H9 (cell line): ENCODE data around the gene AKAP12. TPM values are rescaled to one million over a fixed set of nuclear protein-coding genes. Genes with fewer than 3 reads are reported as not detected.

Experiments
- DNase-seq: peaks from one replicate; pipeline ENCODE4 v3.0.0-alpha.2; 2017
- H2AFZ ChIP-seq: one replicate; pipeline ENCODE4 v1.6.1; 2013; ENCODE audit warnings: mild to moderate bottlenecking, low read length, control low read depth, moderate library complexity
- H2AK5ac ChIP-seq: 2 replicates; pipeline ENCODE4 v1.6.1; 2013; ENCODE audit warnings: low read length, control low read depth, mixed read lengths; ENCODE audit not compliant: insufficient read length
- H2BK120ac ChIP-seq: one replicate; pipeline ENCODE4 v1.6.1; 2013; ENCODE audit warnings: low read depth, mild to moderate bottlenecking, low read length, control low read depth, inconsistent platforms; ENCODE audit not compliant: poor library complexity, severe bottlenecking
- H2BK12ac ChIP-seq: 2 replicates; pipeline ENCODE4 v1.6.1; 2013; ENCODE audit warnings: low read length, control low read depth, mixed read lengths, low read depth; ENCODE audit not compliant: insufficient read length
- H2BK15ac ChIP-seq: 2 replicates; pipeline ENCODE4 v1.6.1; 2013; ENCODE audit warnings: low read depth, low read length, control low read depth
- H2BK20ac ChIP-seq: one replicate; pipeline ENCODE4 v1.6.1; 2013; ENCODE audit warnings: low read depth, mild to moderate bottlenecking, low read length, control low read depth, inconsistent platforms; ENCODE audit not compliant: poor library complexity, severe bottlenecking
- H2BK5ac ChIP-seq: 2 replicates; pipeline ENCODE4 v1.6.1; 2013; ENCODE audit warnings: low read length, control low read depth, mixed read lengths; ENCODE audit not compliant: insufficient read length
- H3K14ac ChIP-seq: 2 replicates; pipeline ENCODE4 v1.6.1; 2013; ENCODE audit warnings: low read length, control low read depth; ENCODE audit not compliant: insufficient read depth
- H3K18ac ChIP-seq: 2 replicates; pipeline ENCODE4 v1.6.1; 2013; ENCODE audit warnings: low read depth, mild to moderate bottlenecking, mixed read lengths, low read length, control low read depth; ENCODE audit not compliant: insufficient read length
- H3K23ac ChIP-seq: 2 replicates; pipeline ENCODE4 v1.6.1; 2013; ENCODE audit warnings: low read length, control low read depth, mixed read lengths, low read depth; ENCODE audit not compliant: insufficient read length
- H3K23me2 ChIP-seq: 2 replicates; pipeline ENCODE4 v1.6.1; 2013; ENCODE audit warnings: low read depth, mild to moderate bottlenecking, mixed read lengths, low read length, control low read depth; ENCODE audit not compliant: insufficient read length, poor library complexity, severe bottlenecking
- H3K27ac ChIP-seq: 2 replicates; pipeline ENCODE4 v1.5.1; 2013; ENCODE audit warnings: low read length, control low read depth, mixed read lengths, low read depth; ENCODE audit not compliant: insufficient read length
- H3K27me3 ChIP-seq: 2 replicates; pipeline ENCODE4 v1.6.1; 2013; ENCODE audit warnings: low read length, control low read depth, inconsistent platforms; ENCODE audit not compliant: insufficient read depth
- H3K4ac ChIP-seq: 2 replicates; pipeline ENCODE4 v1.6.1; 2013; ENCODE audit warnings: low read depth, mild to moderate bottlenecking, control low read depth, inconsistent platforms, low read length, moderate library complexity
- H3K4me1 ChIP-seq: 2 replicates; pipeline ENCODE4 v1.6.1; 2013; ENCODE audit warnings: low read length, control low read depth, inconsistent platforms; ENCODE audit not compliant: insufficient read depth
- H3K4me2 ChIP-seq: 2 replicates; pipeline ENCODE4 v1.6.1; 2013; ENCODE audit warnings: low read length, control low read depth, mixed read lengths; ENCODE audit not compliant: insufficient read length, insufficient read depth
- H3K56ac ChIP-seq: 2 replicates; pipeline ENCODE4 v1.6.1; 2013; ENCODE audit warnings: low read depth, mild to moderate bottlenecking, mixed read lengths, low read length, control low read depth; ENCODE audit not compliant: insufficient read length
- H3K79me1 ChIP-seq: 2 replicates; pipeline ENCODE4 v1.6.1; 2013; ENCODE audit warnings: low read depth, mild to moderate bottlenecking, moderate library complexity, low read length, control low read depth, inconsistent platforms; ENCODE audit not compliant: insufficient read depth, poor library complexity, severe bottlenecking
- H3K79me2 ChIP-seq: 2 replicates; pipeline ENCODE4 v1.6.1; 2013; ENCODE audit warnings: low read length, control low read depth, inconsistent platforms; ENCODE audit not compliant: insufficient read depth
- H3K9ac ChIP-seq: 2 replicates; pipeline ENCODE4 v1.6.1; 2013; ENCODE audit warnings: low read length, control low read depth, mixed read lengths; ENCODE audit not compliant: insufficient read length; ENCODE audit errors: extremely low read depth
- H3K9me3 ChIP-seq: one replicate; pipeline ENCODE4 v1.6.1; 2013; ENCODE audit warnings: low read depth, low read length, inconsistent platforms; ENCODE audit not compliant: control insufficient read depth
- H3T11ph ChIP-seq: one replicate; pipeline ENCODE4 v1.6.1; 2013; ENCODE audit warnings: mild to moderate bottlenecking, low read length, control low read depth, inconsistent platforms
- H4K20me1 ChIP-seq: one replicate; pipeline ENCODE4 v1.6.1; 2013; ENCODE audit not compliant: control insufficient read depth, insufficient read length, insufficient read depth
- H4K5ac ChIP-seq: 2 replicates; pipeline ENCODE4 v1.6.1; 2013; ENCODE audit warnings: low read depth, mild to moderate bottlenecking, mixed read lengths, low read length, control low read depth; ENCODE audit not compliant: insufficient read length
- H4K8ac ChIP-seq: replicated peaks from 2 replicates; pipeline ENCODE4 v1.6.1; 2013; ENCODE audit warnings: low read length, control low read depth, mixed read lengths, low read depth; ENCODE audit not compliant: insufficient read length
- H4K91ac ChIP-seq: 2 replicates; pipeline ENCODE4 v1.6.1; 2013; ENCODE audit warnings: low read depth, mild to moderate bottlenecking, moderate library complexity, mixed read lengths, low read length, control low read depth; ENCODE audit not compliant: insufficient read length
- H3K27ac Mint-ChIP-seq, 3 experiments: 2 replicates in 2 of 3; 3 replicates in 1 of 3; pipeline ENCODE4 v1.8.0; 2020 to 2021; ENCODE audit warnings: mixed read lengths in 3 of 3, mild to moderate bottlenecking in 1 of 3, moderate library complexity in 1 of 3
- H3K27me3 Mint-ChIP-seq: 2 replicates; pipeline ENCODE4 v1.8.0; 2021; ENCODE audit warnings: low read depth, mild to moderate bottlenecking, moderate library complexity, mixed read lengths
- H3K36me3 Mint-ChIP-seq, 3 experiments: 2 replicates in 2 of 3; 3 replicates in 1 of 3; pipeline ENCODE4 v1.8.0; 2020 to 2021; ENCODE audit warnings: low read depth in 3 of 3, mixed read lengths in 3 of 3; ENCODE audit not compliant: insufficient read depth in 1 of 3
- H3K4me1 Mint-ChIP-seq, 2 experiments: 2 replicates each; pipeline ENCODE4 v1.8.0; 2020; ENCODE audit warnings: mixed read lengths in 2 of 2
- H3K4me3 Mint-ChIP-seq, 2 experiments: 2 replicates in 1 of 2; 3 replicates in 1 of 2; pipeline ENCODE4 v1.8.0; 2020 to 2021; ENCODE audit warnings: mild to moderate bottlenecking in 2 of 2, mixed read lengths in 2 of 2, moderate library complexity in 1 of 2
- H3K9me3 Mint-ChIP-seq, 2 experiments: 2 replicates in 1 of 2; 3 replicates in 1 of 2; pipeline ENCODE4 v1.8.0; 2020; ENCODE audit warnings: mild to moderate bottlenecking in 2 of 2, mixed read lengths in 2 of 2, moderate library complexity in 1 of 2
- CTCF ChIP-seq: fragments of 200-600 bp; sonication (generic); conservative IDR thresholded peaks from 3 replicates; pipeline ENCODE4 v1.8.0; 2021; ENCODE audit warnings: antibody characterized with exemption, mild to moderate bottlenecking
- WGBS: extraction: QIAGEN DNeasy Blood & Tissue Kit; methylation state at CpG from one replicate; pipeline ENCODE4 v1.1.7; 2013; ENCODE audit warnings: missing lambda C conversion rate, low lambda C conversion rate, mixed read lengths; ENCODE audit not compliant: insufficient read length; ENCODE audit errors: extremely low coverage; 5-methylcytosine and 5-hydroxymethylcytosine counted together
- total RNA-seq: library from RNA; stranded (reverse); gene quantifications from 2 replicates; pipeline ENCODE4 v1.2.1, GENCODE V29; 2021

Gene AKAP12
- total RNA-seq, 1 experiment from 2014 or later, result 52.3 TPM

GRCh38 chr6:151229401-151230276, 10.1 kb upstream of the AKAP12 start:
- Mint-ChIP-seq H3K27me3 (no peaks in the 10 kb centered on the region; the same call in 1 of the 2 replicates), H3K4me3 (no peak overlapping the region), H3K4me1 (peaks cover 12% of the 10 kb centered on the region in 2 experiments), H3K27ac (peak overlapping the region in 1 of 3 experiments; percentile 45; a peak in 1 of 7 replicates), H3K9me3 (no peaks in the 10 kb centered on the region; a peak in 1 of 5 replicates), H3K36me3 (no peaks in the 10 kb centered on the region)
- DNase-seq, result no peak
- no peak overlapping the region for H3K56ac ChIP-seq
- H2BK12ac ChIP-seq, result no peak overlapping the region
- H2BK15ac ChIP-seq, result no peak overlapping the region
- H2BK5ac ChIP-seq, result no peak overlapping the region
- H3K4ac ChIP-seq, result no peak overlapping the region
- no peak overlapping the region for H4K8ac ChIP-seq
- H3K4me1 ChIP-seq, result peaks cover 2% of the 10 kb centered on the region; the same call in 1 of the 2 replicates
- H3K23me2 ChIP-seq, result no peaks in the 10 kb centered on the region
- H3K27ac ChIP-seq, result no peak overlapping the region
- H4K20me1 ChIP-seq, result no peaks in the 10 kb centered on the region
- H3T11ph ChIP-seq, result no peak overlapping the region
- no peak overlapping the region for H4K91ac ChIP-seq
- no peak overlapping the region for H3K4me2 ChIP-seq
- no peak overlapping the region for H3K23ac ChIP-seq
- H3K18ac ChIP-seq, result peak overlapping the region; percentile 40
- H3K14ac ChIP-seq, result no peak overlapping the region
- no peaks in the 10 kb centered on the region for H3K79me1 ChIP-seq
- H2AFZ ChIP-seq, result no peak overlapping the region
- H3K27me3 ChIP-seq, result no peaks in the 10 kb centered on the region
- no peak overlapping the region for H3K9ac ChIP-seq
- WGBS, result no CpG with 5 or more reads among the region's 11 CpGs
- H3K79me2 ChIP-seq, result no peaks in the 10 kb centered on the region
- H2BK20ac ChIP-seq, result no peak overlapping the region
- no peak overlapping the region for H4K5ac ChIP-seq
- no peak for TF ChIP-seq CTCF
- H3K9me3 ChIP-seq, result no peaks in the 10 kb centered on the region
- H2AK5ac ChIP-seq, result no peak overlapping the region
- H2BK120ac ChIP-seq, result peak overlapping the region; percentile 73
